ENCODE results near the gene PSMA2.
A peak's percentile ranks its signal among the peaks of the same experiment; 100 is the strongest.

PSMA2 gene

GRCh38 chr7:42931834-42932651 lies at the start of gene PSMA2, which contains the start of gene MRPL32:
PSMA2 (minus strand) TSS chr7:42932174; CDS start chr7:42932158, 16 bp downstream.
MRPL32 (plus strand) TSS chr7:42932376; CDS start chr7:42932387, 11 bp downstream.
- peak; percentile 86 to 96 (median 92) for DNase-seq

- DNase-seq = no peak
Measured at GRCh38 chr7:42981601-42982000, 49.6 kb upstream of the PSMA2 start.

GRCh38 chr7:42980514-42980913 lies 48.5 kb upstream of the PSMA2 start:
- DNase-seq = no peak

GRCh38 chr7:42980084-42980483 lies 48.1 kb upstream of the PSMA2 start:
- no peak for DNase-seq

GRCh38 chr7:42978496-42978895 lies 46.5 kb upstream of the PSMA2 start:
- DNase-seq = no peak

GRCh38 chr7:42976371-42976770 lies 44.4 kb upstream of the PSMA2 start:
- no peak for DNase-seq

- DNase-seq = no peak
Measured at GRCh38 chr7:42972699-42973500, 40.9 kb upstream of the PSMA2 start.

- DNase-seq = no peak
Measured at GRCh38 chr7:42967391-42967790, 35.4 kb upstream of the PSMA2 start.

GRCh38 chr7:42964849-42965805 lies 33.2 kb upstream of the PSMA2 start:
- no peak for DNase-seq

- DNase-seq = no peak
Measured at GRCh38 chr7:42964293-42964692, 32.3 kb upstream of the PSMA2 start.

- DNase-seq = no peak
Measured at GRCh38 chr7:42961170-42961569, 29.2 kb upstream of the PSMA2 start.

- no peak for DNase-seq
Measured at GRCh38 chr7:42960762-42961161, 28.8 kb upstream of the PSMA2 start.

GRCh38 chr7:42959549-42959948 lies 27.6 kb upstream of the PSMA2 start:
- no peak for DNase-seq

GRCh38 chr7:42956062-42956461 lies 24.1 kb upstream of the PSMA2 start:
- DNase-seq = no peak

GRCh38 chr7:42953994-42954393 lies 22.0 kb upstream of the PSMA2 start:
- DNase-seq = no peak

GRCh38 chr7:42952328-42952727 lies 20.4 kb upstream of the PSMA2 start:
- DNase-seq = no peak

GRCh38 chr7:42950417-42950816 lies 18.4 kb upstream of the PSMA2 start:
- DNase-seq = no peak

GRCh38 chr7:42947521-42947920 lies 15.5 kb upstream of the PSMA2 start:
- no peak for DNase-seq

- DNase-seq = no peak
Measured at GRCh38 chr7:42946627-42946950, 14.6 kb upstream of the PSMA2 start.

GRCh38 chr7:42945821-42946626 lies 14.1 kb upstream of the PSMA2 start:
- no peak for DNase-seq

- DNase-seq = peak; percentile 41 to 72 (median 53)
Measured at GRCh38 chr7:42940985-42941847, 9.2 kb upstream of the PSMA2 start.

All from stimulated activated naive CD4-positive, alpha-beta T cell (primary cell).